RWPE2 (cell line): ENCODE measurements around the gene MAG.

Experiments
- ATAC-seq: fragments of 200-7000 bp; cut with Tn5 transposase; 3 replicates; pipeline ENCODE4 v1.9.1; 2021; ENCODE audit warnings: low read depth
- DNase-seq: peaks from one replicate; pipeline ENCODE4 v3.0.0-alpha.2; 2020; ENCODE audit warnings: low spot score
- H3K27ac ChIP-seq: fragments of 450-650 bp; 2 replicates; pipeline ENCODE4 v1.5.1; 2017; ENCODE audit warnings: mild to moderate bottlenecking; ENCODE audit not compliant: poor library complexity, severe bottlenecking
- H3K27me3 ChIP-seq: fragments of 250-450 bp; sonication (Bioruptor Pico); 2 replicates; pipeline ENCODE4 v1.5.1; 2021; ENCODE audit warnings: mild to moderate bottlenecking, moderate library complexity; ENCODE audit not compliant: insufficient read depth, poor library complexity, severe bottlenecking
- H3K36me3 ChIP-seq: fragments of 250-450 bp; sonication (Bioruptor Pico); 2 replicates; pipeline ENCODE4 v1.5.1; 2020; ENCODE audit warnings: low read depth, mild to moderate bottlenecking, moderate library complexity
- H3K4me1 ChIP-seq: fragments of 250-450 bp; sonication (Bioruptor Pico); 2 replicates; pipeline ENCODE4 v1.5.1; 2021; ENCODE audit warnings: mild to moderate bottlenecking, moderate library complexity; ENCODE audit not compliant: insufficient read depth, poor library complexity, severe bottlenecking
- H3K4me3 ChIP-seq: fragments of 250-450 bp; sonication (Bioruptor Pico); 2 replicates; pipeline ENCODE4 v1.5.1; 2021; ENCODE audit warnings: mild to moderate bottlenecking, moderate library complexity; ENCODE audit not compliant: severe bottlenecking
- H3K9me3 ChIP-seq: fragments of 250-450 bp; sonication (Bioruptor Pico); 2 replicates; pipeline ENCODE4 v1.5.1; 2021; ENCODE audit warnings: mild to moderate bottlenecking, moderate library complexity; ENCODE audit not compliant: severe bottlenecking
- CTCF ChIP-seq: fragments of 450-650 bp; IDR thresholded peaks from one replicate; pipeline ENCODE4 v1.5.1; 2017; ENCODE audit warnings: mild to moderate bottlenecking, moderate library complexity; ENCODE audit not compliant: poor library complexity, severe bottlenecking

MAG gene

GRCh38 chr19:35321291-35321690 is 29.3 kb downstream of the MAG start:
- Histone ChIP-seq H3K4me1 (peaks cover 5% of the 10 kb centered on the region), H3K36me3 (no peaks in the 10 kb centered on the region), H3K27ac (no peak overlapping the region), H3K9me3 (no peaks in the 10 kb centered on the region), H3K4me3 (no peak overlapping the region), H3K27me3 (no peaks in the 10 kb centered on the region)
- no peak for TF ChIP-seq CTCF
- ATAC-seq (no peak), DNase-seq (no peak)

GRCh38 chr19:35322014-35322413 is 30.1 kb downstream of the MAG start:
- no peaks in the 10 kb centered on the region for H3K36me3 ChIP-seq
- no peaks in the 10 kb centered on the region for H3K27me3 ChIP-seq
- no peak overlapping the region for H3K27ac ChIP-seq
- ATAC-seq (no peak), DNase-seq (no peak)
- H3K4me3 ChIP-seq: no peak overlapping the region
- H3K9me3 ChIP-seq: no peaks in the 10 kb centered on the region
- no peak for TF ChIP-seq CTCF
- peaks cover 5% of the 10 kb centered on the region for H3K4me1 ChIP-seq

- no peak overlapping the region for H3K4me3 ChIP-seq
- no peaks in the 10 kb centered on the region for H3K4me1 ChIP-seq
- no peaks in the 10 kb centered on the region for H3K36me3 ChIP-seq
- no peaks in the 10 kb centered on the region for H3K9me3 ChIP-seq
- DNase-seq: no peak
- TF ChIP-seq CTCF: no peak
- no peak overlapping the region for H3K27ac ChIP-seq
- ATAC-seq: no peak
- H3K27me3 ChIP-seq: no peaks in the 10 kb centered on the region
Observed at GRCh38 chr19:35327642-35328041, 35.7 kb downstream of the MAG start.

GRCh38 chr19:35328851-35329285 is 36.9 kb downstream of the MAG start, which contains the start of gene CD22:
TSS of gene CD22 (plus strand) at chr19:35329187. CDS start at chr19:35332041, 2,854 bp downstream.
- Histone ChIP-seq H3K4me3 (no peak within 1 kb of the TSS), H3K27ac (no peak within 1 kb of the TSS), H3K4me1 (no peaks in the 10 kb centered on the region), H3K9me3 (no peaks in the 10 kb centered on the region), H3K36me3 (no peaks in the 10 kb centered on the region), H3K27me3 (no peaks in the 10 kb centered on the region)
- ATAC-seq (no peak), DNase-seq (no peak)
- TF ChIP-seq CTCF: no peak

GRCh38 chr19:35329323-35329722 is 37.4 kb downstream of the MAG start:
- Histone ChIP-seq H3K4me1 (no peaks in the 10 kb centered on the region), H3K36me3 (no peaks in the 10 kb centered on the region), H3K4me3 (no peak overlapping the region), H3K9me3 (no peaks in the 10 kb centered on the region), H3K27me3 (no peaks in the 10 kb centered on the region), H3K27ac (no peak overlapping the region)
- ATAC-seq: no peak
- DNase-seq: no peak
- no peak for TF ChIP-seq CTCF
